Activated CD8-positive, alpha-beta memory T cell treated with anti-CD3 and anti-CD28 coated beads, Interleukin-2, amount 50 U/mL, for 4 hours (primary cell): Measurements from ENCODE around the gene LRRFIP1.
"Not testable (repeated sequence)": the region's sequence is repeated elsewhere in the genome, so short reads cannot be mapped to it uniquely, and the experiment has no call there.

ENCODE experiments used
- DNase-seq: peaks from one replicate; pipeline ENCODE4 v3.0.0-alpha.2; 2020

Gene LRRFIP1, protein sequence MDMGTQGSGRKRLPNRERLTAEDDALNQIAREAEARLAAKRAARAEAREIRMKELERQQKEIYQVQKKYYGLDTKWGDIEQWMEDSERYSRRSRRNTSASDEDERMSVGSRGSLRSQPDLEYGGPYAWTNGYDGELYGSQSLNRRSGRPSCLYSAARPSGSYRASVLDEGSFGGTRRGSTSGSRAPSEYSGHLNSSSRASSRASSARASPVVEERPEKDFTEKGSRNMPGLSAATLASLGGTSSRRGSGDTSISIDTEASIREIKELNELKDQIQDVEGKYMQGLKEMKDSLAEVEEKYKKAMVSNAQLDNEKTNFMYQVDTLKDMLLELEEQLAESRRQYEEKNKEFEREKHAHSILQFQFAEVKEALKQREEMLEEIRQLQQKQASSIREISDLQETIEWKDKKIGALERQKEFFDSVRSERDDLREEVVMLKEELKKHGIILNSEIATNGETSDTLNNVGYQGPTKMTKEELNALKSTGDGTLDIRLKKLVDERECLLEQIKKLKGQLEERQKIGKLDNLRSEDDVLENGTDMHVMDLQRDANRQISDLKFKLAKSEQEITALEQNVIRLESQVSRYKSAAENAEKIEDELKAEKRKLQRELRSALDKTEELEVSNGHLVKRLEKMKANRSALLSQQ

DNA sequence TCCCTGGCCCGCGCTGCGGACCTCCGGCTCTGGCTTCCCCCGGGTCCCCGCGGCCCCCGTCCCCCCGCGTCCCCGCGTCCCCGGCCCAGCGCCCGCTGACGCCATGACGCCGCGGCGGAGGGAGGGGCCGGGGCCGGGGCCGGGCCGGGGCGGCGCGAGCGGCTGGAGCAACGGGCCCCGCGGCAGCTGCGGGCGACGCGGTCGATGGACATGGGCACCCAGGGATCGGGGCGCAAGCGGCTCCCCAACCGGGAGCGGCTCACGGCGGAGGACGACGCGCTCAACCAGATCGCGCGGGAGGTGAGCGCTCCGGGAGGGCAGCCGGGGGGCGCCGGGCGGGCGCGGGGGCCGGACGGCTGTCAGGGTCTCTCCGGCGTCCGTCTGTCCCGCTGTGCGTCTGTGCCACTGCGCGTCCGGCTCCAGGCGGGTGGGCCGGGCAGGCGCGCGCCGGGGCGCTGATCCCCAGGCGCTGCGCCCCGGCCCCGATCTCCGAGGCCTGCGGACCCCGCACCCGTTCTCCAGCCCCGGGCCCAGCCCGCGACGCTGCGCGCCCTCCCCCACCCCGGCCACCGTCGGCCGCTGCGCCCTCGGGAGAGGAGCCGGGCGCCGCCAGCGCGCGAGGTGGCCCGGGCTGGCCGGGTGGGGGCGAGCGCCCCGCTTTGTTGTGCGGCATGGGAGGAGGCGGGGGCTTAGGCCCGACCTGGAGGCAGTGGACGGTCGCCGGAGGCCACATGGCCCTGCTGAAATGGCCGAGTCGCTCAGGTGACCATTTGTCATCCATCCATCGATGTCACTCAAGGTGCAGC is at the start of gene LRRFIP1:
Gene LRRFIP1, plus strand, starts transcription at position 147 of the 806 bp plus-strand sequence. Its CDS starts 58 bp downstream, at position 205.
- no peak for DNase-seq

DNA sequence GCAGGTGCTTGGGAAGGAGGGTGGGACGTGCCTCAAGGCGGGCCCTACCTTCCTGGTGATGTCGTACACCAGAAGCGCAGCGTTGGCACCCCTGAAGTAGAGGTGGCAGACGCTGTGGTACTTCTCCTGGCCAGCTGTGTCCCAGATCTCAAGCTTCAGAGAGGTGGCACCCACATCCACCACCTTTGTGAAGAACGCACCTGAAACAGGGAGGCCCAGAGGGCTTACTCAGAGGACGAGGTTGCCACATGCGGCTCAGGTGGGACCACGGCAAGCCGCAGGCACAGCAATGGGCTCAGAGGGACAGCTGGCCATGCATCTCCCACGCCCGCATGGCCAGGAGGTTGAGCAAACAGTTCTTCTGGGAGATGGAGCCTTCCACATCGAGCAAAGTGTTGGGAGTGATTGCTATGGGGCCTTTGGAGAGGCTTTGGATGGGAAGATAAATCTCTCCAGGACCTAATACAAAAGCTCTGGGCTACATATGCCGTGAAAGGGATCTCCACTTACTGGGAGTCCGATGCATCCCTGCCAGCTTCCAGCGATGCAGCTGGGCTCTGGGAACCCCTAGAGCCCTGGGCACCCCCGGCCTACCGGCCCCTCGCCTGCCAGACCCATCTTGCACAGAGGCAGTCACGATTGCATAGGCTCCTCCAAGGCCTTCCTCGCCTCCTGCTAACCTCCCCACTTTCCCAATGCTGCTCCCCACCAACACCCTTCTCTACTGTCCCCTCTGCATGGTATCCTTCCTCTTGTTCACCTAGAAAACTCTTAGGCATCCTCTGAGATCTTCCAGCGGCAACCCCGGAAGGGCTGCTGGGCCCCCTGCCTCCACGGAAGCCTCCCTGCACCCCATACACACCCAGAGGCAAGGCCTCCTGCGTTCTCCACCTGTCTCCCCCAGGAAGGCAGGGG is 49.2 kb upstream of the LRRFIP1 start:
- DNase-seq: no peak

DNA sequence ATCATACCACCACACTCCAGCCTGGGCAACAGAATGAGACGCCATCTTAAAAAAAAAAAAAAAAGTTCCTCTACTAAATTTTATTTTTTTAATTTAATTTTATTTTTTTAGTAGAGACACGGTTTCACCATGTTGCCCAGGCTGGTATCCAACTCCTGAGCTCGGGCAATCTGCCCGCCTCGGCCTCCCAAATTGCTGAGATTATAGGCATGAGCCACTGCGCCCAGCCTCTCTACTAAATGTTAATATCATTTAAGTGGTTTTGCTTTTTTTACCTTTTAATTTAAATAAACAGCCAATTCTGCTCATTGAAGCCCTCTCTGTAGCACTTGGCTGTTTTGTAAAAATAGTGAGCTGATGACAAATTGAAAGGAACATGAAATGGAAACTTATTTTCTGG is 46.1 kb upstream of the LRRFIP1 start:
- DNase-seq: no peak

DNA sequence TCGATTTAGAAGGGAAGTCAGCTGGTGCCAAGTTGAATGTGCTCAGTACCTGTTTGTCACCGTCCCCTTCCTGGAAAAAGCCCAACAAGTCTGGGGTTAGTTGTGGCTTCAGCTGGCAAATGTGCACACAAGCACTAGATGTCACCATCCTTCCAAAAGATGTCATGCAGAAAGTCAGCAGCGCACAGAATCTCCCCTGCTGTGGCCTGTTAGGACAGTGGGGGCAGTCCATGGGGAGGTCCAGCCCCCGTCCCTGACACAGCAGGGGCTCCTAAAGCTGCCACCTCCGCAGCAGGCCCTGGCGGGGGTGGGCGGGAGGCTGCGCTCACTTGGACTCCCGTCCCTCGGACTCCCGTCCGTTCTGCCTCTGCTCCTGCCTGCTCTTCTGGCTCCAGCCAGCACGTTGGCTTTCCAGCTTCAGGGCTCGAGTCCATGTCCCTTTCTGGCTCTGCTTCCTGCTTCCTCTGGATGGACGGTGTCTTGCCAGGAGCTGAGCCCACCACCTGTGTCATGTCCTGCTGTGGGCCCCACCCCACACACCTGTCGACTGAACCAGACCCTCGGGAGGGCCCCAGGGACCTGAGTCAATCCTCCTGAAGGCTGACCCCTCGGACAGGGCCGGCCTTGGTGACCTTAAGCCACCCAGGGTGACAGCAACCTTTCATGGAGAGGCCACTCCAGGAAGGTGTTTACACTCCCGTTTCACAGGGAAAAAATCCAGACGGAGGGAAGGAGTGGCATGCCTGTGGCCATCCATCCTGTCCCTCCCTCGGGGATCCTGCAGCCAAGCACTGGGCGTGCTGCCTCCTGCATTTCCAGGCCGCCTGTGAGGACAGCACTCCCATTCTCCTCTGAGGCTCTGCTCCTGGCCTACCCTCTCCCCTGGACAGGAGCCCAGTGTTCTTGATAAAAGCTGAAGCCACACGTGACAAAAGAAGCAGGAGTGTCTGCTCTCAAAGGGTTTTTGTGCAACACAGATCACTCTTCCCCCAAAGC is 45.3 kb upstream of the LRRFIP1 start:
- peak; percentile 44 for DNase-seq

DNA sequence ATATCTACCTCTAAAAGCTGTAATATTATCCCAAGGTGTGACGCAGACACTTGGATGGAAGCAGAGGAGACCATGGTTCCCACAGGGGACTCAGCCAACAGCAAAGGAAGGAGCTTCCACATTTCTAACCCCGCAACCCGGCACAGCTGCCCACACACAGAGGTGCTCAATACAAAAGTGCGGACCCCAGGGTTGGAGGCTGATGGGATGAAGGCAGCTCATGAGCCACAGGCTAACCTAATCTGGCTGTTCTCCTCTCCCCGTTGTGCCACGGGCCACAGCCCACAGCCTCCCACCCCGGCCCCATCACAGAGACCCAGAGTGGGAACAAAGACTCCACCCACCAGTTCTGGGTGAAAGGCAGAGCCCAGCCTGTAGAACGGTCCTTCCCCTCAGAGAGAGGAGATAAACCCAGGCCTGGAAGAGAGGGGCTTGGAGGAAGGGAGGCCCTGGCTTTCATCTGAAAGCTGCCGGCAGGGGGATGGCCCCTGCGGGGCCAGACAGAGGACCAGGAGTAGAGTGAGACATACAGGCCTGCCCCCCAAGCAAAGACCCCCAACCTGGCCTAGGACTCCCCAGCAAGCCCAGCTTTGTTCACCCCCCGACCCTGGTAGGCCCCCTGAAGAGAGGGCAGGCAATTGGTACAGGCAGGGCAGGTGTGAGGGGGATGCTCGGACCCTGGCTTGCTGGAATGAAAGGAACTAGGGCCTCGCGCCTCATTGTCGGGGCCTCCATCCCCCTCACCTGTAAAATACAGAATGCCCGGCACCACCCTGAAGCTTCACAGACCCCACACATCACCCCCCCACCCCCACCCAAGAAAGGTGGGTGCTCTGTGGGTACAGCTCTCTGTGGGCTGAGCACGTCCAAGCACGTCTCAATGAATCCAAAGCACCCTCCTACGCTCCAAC is 43.7 kb upstream of the LRRFIP1 start:
- no peak for DNase-seq

DNA sequence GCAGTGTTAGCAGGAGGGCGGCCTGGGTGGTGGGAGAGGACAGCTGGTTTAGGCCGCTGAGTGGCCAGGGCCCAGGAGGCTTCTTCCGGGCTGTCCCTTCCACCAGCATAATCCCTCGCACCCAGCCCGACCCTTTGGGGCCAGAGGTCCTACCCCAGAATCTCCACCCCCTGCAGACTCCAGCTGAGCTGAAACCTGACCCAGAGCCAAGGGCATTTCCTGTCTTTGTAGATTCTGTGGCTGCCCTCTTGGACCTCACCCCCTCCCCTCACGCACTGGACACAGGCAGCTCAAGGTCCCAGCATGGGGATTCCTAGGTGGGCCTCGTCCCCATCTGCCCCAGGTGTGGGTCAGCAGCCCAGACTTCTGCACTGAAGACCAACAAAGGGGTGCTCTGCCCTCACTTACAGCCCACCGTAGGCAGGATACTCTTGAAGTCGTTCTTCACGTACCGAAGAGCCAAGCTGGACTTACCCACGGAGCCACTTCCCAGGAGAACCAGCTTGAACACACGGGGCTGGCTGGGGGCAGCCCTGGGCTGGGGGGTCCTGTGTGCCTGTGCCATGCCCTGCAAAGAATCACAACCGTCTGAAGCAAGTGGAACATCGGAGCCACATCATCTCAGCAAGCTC is 41.7 kb upstream of the LRRFIP1 start:
- DNase-seq: no peak

DNA sequence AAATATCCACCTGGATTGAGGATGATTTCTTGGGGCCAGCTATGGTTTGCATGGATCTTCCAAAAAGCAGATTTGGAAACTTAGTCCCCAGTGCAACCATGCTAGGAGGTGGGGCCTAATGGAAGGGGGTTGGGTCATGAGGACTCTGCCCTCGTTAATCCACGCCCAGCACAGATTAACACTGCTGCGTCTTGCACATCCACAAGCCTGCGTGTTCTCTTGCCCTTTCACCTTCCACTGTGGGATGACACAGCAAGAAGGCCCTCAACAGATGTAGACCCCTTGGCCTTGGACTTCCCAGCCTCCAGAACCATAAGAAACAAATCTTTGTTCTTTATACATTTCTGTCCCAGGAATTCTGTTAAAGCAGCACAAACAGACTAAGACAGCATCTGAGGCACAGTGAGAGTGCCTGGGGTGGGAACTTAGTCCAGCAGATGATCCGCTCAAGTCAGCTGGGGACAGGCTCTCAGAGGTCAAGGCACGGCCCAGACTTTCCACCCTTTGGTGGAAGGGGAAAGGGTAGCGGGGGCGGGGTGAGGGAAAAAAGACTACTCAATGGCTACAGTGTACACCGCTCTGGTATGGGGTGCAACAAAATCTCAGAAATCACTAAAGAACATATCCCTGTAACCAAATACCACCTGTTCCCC is 39.2 kb upstream of the LRRFIP1 start:
- no peak for DNase-seq

DNA sequence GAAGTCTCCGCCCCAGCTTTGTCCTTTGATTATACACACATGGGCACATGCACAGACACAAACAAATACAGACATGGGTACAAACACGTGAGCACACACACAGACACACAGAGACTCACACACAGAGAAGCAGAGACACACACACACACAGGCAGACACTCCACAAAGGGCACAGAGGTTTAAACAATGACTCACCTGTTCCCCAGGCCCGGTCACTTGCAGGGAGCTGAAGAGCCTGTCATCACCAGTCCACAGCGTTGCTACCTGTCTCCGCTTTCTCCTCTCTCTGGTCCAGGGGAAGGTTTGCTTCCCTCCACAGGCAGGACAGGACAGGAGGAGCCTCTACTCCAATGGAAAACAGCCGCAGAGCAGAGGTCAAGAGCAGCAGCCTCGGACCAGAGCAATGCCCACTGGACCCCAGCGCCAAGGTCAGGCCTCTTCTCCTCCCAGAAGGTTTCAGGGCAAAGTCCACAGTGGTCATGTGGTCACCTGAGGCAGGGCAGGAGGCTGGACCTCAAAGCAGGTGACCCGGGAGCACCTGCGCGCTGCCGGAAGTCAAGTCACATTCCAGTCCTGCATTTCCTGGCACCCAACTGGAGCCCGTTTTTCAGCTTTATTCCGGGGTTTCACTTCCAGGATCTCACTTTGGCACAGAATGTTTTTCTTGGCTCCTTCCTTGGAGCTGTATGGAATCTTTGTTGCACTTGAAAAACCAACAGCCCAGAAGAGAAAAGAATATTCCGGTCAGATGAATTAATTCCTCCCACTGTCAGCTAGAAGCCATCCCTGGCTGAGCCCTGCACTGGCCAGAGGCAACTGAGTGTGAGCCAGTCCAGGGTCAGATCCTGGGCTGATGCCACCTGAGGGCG is 36.9 kb upstream of the LRRFIP1 start, which contains the start of gene RAB17:
Gene RAB17, minus strand, starts transcription at position 463 of the 869 bp plus-strand sequence. CDS start 4,580 bp downstream, outside the sequence.
- DNase-seq: no peak

DNA sequence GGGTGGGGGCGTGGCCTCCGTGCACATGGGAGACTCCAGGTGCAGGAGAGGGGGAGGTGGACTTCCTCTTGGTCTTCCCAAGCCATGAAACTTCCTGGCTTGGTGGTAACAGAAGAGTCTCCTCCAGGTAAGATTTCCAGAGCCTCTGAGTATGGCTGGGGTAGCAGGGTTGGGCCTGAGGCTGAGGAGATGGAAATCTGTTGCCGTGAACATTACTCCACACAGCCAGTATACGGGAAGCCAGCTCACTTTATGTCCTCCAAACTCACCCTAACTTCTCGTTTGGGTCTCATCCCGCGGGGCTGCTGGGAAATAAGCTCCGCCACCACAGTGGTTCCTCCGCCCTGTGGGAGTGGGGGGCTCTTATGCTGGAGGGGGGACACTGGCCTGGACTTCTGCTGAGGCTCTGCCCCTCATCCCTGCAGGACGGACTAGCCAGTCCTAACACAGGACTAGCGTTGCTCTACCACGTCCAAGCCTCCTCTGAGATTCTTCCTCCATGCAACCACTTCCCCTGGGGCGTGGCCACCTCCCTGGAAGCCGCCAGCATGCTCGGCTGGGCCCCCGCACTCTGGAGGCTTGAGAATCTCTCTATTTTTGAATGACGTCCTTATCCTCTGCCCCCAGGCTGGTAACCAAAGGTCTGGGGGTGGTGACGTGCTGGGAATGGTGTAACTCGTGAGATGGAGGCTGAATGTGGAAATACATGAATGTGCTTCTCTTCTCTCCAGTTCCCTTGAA is 36.1 kb upstream of the LRRFIP1 start:
- no peak for DNase-seq

DNA sequence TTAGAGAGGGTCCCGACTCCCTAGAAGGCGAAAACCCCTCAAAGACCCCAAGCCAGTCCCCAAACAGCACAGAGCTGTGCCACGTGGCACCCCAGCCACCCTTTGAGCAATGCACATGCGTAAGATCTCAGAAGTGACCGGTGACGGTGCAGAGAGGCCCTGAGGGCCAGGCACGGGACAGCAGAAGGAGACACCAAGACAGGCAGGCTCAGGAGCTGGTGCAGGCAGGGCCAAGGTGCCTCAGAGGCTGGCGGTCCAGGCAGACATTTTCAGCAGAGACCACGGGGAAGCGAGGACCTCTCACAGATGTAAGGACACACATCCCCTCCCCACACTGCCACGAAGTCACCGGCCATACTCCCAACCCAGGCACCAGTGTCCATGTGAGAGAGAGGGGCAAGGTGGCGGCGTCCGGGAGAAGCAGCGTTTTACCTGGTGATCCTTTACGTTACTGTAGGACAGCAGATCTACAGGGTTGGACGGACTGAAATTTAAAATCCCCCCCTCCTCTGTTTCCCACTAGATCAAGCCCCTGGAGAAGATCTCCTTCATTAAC is 34.9 kb upstream of the LRRFIP1 start:
- DNase-seq: no peak

DNA sequence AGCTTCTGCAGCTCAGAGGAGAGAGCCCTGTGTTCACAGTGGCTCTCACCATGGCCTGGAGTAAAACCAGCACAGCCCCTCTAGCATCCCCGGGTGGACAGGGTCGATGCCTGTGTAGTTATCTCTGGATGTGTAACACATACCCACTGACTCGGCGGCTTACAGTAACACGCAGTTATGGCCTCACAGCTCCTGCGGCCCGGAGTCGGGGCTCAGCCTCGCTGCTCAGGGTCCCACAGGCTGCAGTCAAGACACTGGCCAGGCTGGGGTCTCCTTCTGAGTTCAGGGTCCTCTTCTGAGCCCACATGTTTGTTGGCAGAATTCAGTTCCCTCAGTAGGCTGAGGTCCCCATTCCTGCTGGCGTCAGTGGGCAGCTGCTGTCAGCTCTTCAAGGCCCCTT is 34.4 kb upstream of the LRRFIP1 start:
- no peak for DNase-seq

DNA sequence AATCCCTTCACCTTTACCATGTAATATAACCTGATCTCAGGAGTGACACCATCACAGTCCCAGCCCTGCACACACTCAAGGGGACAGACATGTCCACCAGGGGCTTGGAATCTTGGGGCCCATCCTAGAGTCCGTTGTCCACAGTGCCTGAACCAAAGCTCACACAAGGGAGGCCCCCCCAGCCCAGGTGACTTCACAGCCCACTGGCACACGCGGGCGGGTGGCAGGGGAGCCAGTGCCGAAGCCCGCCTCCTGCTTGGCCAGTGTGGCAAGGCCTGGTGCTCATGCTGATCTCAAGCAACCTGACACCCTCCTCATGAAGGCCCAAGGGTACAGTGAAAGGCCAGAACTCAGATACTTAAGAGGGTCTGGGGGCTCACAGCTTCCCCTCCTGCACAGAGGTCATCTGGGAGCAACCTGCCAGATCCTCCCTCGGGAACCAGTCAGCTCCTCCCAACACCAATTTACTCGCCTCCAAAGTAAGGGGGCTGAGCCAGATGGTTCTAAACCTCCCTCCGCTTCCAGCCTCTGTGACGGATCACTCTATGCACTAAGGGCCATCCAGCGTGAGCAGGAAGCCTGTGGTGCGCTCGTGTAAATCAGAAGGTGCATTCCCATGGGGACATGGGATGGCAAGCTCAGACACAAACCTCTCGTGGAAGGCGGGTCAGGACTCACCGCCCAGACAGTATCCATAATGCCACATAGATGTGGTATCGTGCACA is 33.6 kb upstream of the LRRFIP1 start:
- DNase-seq: no peak

DNA sequence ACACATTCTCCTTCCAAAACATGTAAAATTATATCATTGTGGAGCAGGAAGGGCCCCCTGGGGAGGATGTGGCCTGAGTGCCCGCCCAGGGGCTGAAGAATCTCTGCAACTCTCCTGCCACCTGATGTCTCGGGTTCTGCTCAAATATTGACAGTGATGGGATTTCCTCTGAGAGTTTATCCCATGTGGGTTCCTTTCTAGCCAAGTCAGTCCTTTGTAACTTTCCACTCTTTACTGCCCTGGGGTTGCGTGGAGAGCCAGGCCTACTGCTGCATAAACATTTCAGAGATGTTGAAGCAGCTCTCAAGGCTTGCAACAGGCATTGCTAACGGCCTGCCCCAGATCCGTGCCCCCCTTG is 32.9 kb upstream of the LRRFIP1 start:
- no peak for DNase-seq

DNA sequence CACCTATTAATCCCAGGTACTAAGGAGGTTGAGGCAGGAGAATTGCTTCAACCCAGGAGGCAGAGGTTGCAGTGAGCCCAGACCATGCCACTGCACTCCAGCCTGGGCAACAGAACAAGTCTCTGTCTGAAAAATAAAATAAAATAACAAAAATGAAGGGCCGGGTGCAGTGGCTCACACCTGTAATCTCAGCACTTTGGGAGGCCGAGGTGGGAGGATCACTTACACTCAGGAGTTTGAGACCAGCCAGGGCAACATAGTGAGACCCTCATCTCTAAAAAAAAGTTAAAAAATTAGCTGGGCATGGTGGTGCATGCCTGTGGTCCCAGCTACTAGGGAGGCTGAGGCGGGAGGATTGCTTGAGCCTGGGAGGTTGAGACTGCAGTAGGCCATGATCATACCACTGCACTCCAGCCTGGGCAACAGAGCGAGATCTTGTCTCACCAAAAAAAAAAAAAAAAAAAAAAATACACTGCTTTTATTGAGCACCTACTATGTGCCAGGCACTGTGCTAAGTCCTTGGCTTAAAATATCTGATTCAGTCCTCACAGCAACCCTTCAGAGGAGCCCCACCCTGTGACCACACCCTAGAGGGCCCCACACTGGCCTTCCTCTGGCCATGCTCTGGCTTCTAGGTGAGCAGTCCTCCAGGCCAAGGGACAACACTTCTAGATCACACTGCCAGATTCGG is 31.4 kb upstream of the LRRFIP1 start:
- DNase-seq: not testable (repeated sequence)

DNA sequence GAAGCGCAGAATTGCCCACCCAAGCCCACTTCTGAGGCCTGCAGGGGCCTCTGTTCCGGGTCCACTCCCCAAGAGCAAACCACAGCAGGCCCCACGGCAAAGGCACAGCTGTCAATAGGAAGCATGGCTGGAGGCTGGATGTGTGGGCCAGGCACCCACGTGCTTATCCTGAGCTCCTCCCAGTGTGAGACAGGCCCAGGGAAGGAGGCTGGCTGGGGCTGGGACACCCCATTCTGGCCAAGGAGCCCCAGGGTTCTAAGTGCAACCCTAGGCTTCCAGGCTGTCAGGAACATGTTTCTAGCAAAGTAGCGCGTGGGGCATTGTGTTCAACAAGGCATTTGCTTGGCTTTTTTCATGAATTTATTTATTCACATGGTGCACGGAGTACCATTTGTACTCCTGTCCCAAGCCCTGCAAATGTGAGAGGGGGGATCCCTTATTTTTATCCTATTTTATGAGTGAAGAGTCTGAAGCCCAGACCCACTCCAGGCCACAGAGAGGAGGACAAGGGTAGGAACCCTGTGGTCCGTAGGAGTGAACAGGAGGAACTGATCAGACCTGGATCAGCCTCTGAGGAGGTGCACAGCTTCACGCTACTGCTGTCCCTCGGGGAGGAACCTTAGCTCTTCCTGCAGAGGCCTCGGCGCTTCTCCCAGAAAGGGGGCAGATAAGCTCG is 30.7 kb upstream of the LRRFIP1 start:
- DNase-seq: no peak
